Right atrium auricular region (tissue), 2 donors: ENCODE measurements around the gene ITIH3. TPM values are rescaled to one million over a fixed set of nuclear protein-coding genes. Genes with fewer than 3 reads are reported as not detected.

Experiments
- DNase-seq: peaks from one replicate; pipeline ENCODE4 v3.0.0-alpha.2; 2019; ENCODE audit warnings: low spot score
- H3K27ac ChIP-seq, 2 donors: fragments of 200-600 bp; sonication (generic); 1 replicate in 1 of 2; 2 replicates in 1 of 2; pipeline ENCODE4 v1.5.1; 2016 to 2019
- H3K27me3 ChIP-seq, 2 donors: fragments of 200-600 bp; sonication (generic); one replicate each; pipeline versions ENCODE4 v1.5.1 to v1.6.0; 2017 to 2019
- H3K36me3 ChIP-seq: fragments of 200-600 bp; sonication (generic); one replicate; pipeline ENCODE4 v1.5.1; 2016
- H3K4me1 ChIP-seq, 2 donors: fragments of 200-600 bp; sonication (generic); one replicate each; pipeline versions ENCODE4 v1.5.1 to v1.6.0; 2017 to 2019
- H3K4me3 ChIP-seq, 2 donors: fragments of 200-600 bp; sonication (generic); 1 replicate in 1 of 2; 2 replicates in 1 of 2; pipeline ENCODE4 v1.5.1; 2017 to 2019; ENCODE audit warnings: mild to moderate bottlenecking in 1 of 2, moderate library complexity in 1 of 2
- H3K9me3 ChIP-seq, 2 donors: fragments of 200-600 bp; sonication (generic); one replicate each; pipeline ENCODE4 v1.5.1; 2019
- CTCF ChIP-seq, 2 donors: fragments of 200-600 bp; sonication (generic); IDR thresholded peaks; one replicate each; pipeline ENCODE4 v1.5.1; 2019; ENCODE audit warnings: antibody characterized with exemption in 2 of 2
- total RNA-seq, 2 donors: library from RNA; depleted of rRNA; stranded (reverse); fragments of >200 nt; gene quantifications; one replicate each; pipeline ENCODE4 v1.1.0, GENCODE V29; 2016

ITIH3 gene
- total RNA-seq, 2 donors from 2014 or later, result 0.19 to 2.1 TPM

- DNase-seq, result no peak
- no peaks in the 10 kb centered on the region for H3K27me3 ChIP-seq
- H3K9me3 ChIP-seq, result no peaks in the 10 kb centered on the region
- no peak for TF ChIP-seq CTCF (IDR thresholded peaks at IDR 0.05)
- H3K36me3 ChIP-seq, result no peaks in the 10 kb centered on the region
- no peaks in the 10 kb centered on the region for H3K4me1 ChIP-seq
- no peak overlapping the region for H3K4me3 ChIP-seq
- H3K27ac ChIP-seq, result no peak overlapping the region
These were observed 11.4 kb upstream of the ITIH3 start for GRCh38 chr3:52783211-52783555.

- H3K9me3 ChIP-seq, result no peaks in the 10 kb centered on the region
- H3K4me1 ChIP-seq, result no peaks in the 10 kb centered on the region
- no peak for TF ChIP-seq CTCF (IDR thresholded peaks at IDR 0.05)
- H3K27ac ChIP-seq, result no peak overlapping the region
- H3K4me3 ChIP-seq, result no peak overlapping the region
- no peaks in the 10 kb centered on the region for H3K27me3 ChIP-seq
- no peak for DNase-seq
- H3K36me3 ChIP-seq, result no peaks in the 10 kb centered on the region
These were observed 10.5 kb upstream of the ITIH3 start for GRCh38 chr3:52784021-52784621.

GRCh38 chr3:52784931-52785590 is 9.5 kb upstream of the ITIH3 start:
- Histone ChIP-seq H3K27ac (no peak overlapping the region), H3K4me1 (no peaks in the 10 kb centered on the region), H3K36me3 (no peaks in the 10 kb centered on the region), H3K27me3 (no peaks in the 10 kb centered on the region), H3K4me3 (no peak overlapping the region), H3K9me3 (no peaks in the 10 kb centered on the region)
- TF ChIP-seq CTCF (IDR thresholded peaks at IDR 0.05), result no peak
- DNase-seq, result no peak

GRCh38 chr3:52786330-52787215 is 8.0 kb upstream of the ITIH3 start:
- DNase-seq, result no peak

GRCh38 chr3:52787246-52787645 is 7.3 kb upstream of the ITIH3 start:
- no peaks in the 10 kb centered on the region for H3K4me1 ChIP-seq
- DNase-seq, result no peak
- no peak overlapping the region for H3K27ac ChIP-seq
- TF ChIP-seq CTCF (IDR thresholded peaks at IDR 0.05), result no peak
- no peak overlapping the region for H3K4me3 ChIP-seq
- H3K27me3 ChIP-seq, result no peaks in the 10 kb centered on the region
- no peaks in the 10 kb centered on the region for H3K9me3 ChIP-seq
- H3K36me3 ChIP-seq, result no peaks in the 10 kb centered on the region

More at GRCh38 chr3:52786330-52787215, 8.0 kb upstream of the ITIH3 start:
- Histone ChIP-seq H3K27ac (no peak overlapping the region), H3K4me3 (no peak overlapping the region), H3K27me3 (no peaks in the 10 kb centered on the region), H3K36me3 (no peaks in the 10 kb centered on the region), H3K9me3 (no peaks in the 10 kb centered on the region), H3K4me1 (no peaks in the 10 kb centered on the region)
- no peak for TF ChIP-seq CTCF (IDR thresholded peaks at IDR 0.05)
